CD4-positive, alpha-beta T cell treated with Interleukin-15 for 1 hour (primary cell): ENCODE results near the gene NACC1.
A peak's percentile ranks its signal among the peaks of the same experiment; 100 is the strongest.

ENCODE experiments used
- DNase-seq: peaks from one replicate; pipeline ENCODE4 v3.0.0-alpha.2; 2020

NACC1 gene

GRCh38 chr19:13089139-13089856 is 28.8 kb upstream of the NACC1 start:
- no peak for DNase-seq

DNA sequence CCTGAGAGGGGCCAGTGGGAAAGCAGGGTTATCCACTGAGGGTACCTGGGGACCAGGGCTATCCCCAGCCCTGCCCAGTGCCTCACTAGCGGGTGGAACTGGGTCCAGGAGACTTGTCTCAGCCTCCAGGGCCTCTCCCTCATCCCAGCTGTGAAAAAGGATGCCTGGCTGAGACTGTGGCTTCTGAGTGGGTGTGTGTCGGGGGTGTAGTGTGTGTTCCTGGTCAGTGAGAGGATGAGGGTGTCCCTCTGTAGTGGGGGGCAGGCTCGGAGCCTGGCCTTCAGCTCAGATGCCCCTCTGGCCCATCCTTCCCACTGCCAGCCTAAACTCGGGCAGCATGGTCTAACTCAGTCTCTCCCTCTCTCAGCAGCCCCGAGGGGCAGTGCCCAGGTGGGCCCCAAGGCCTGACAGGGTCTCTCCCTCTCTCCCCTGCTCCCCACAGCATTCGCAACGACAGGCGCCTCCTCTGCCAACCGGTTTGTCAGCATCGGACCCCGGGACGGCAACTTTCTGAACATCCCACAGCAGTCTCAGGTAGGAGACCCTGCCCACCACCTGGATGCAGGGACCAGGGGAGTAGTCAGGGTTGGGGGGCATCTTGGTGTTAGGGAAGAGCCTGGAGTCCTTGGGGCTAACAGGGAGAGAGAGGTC is 28.1 kb upstream of the NACC1 start:
- DNase-seq, result no peak

GRCh38 chr19:13090511-13091231 is 27.4 kb upstream of the NACC1 start:
- DNase-seq, result no peak

GRCh38 chr19:13091400-13092157 is 26.5 kb upstream of the NACC1 start:
- DNase-seq, result no peak

DNA sequence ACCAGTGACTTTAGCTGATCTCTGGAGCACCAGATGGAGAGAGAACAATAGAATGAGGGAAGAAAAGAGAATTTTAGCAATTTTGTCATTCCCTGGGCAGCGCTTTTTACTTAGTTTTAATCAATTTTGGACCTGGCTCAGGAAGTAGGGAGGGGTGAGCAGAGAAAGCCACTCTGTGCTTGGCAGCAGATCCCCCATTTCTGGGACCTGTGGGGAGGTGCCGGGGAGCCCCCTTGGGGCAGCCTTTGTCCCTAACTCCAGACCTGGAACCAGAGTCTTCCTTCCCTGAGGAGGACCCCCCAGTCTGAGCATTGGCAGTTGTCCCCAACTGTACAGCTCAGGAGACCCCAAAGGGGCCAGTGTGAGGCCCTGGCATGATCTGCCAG is 25.9 kb upstream of the NACC1 start:
- no peak for DNase-seq

- DNase-seq, result no peak
Observed at GRCh38 chr19:13092606-13093235, 25.3 kb upstream of the NACC1 start.

DNA sequence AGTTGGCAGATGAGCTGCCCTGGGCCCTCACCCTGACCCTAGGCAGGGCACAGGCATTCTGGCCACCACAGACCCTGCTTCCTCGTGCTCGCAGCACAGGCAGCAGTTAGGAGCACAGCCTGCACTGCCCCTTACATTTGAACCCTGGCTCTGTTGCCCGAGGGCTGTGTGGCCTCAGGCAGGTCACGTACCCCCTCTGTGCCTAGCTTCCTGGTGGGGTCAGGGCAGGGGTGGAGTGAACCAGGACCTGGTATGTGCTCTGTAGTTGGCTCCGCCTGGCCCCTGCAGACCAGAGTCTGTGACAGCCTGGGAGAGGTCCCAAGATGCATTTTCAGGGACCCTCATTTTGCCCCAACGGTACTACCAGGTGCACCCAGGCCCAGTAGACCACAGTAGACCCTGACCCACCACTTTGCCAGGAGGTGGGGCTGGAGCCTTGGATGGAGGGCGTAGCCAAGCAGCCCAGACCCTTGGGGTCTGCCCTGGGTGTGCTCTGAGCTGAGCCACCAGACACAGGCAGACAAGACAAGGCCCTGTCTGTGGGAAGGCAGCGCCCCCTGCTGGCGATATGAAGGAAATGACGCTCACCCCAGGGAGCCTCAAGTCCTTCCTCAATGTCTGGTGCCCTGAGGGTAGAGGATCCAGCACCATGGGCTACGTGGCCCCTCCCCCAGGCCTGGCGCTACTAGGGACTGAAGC is 24.5 kb upstream of the NACC1 start:
- DNase-seq, result peak; percentile 85

- DNase-seq, result no peak
Observed at GRCh38 chr19:13094106-13094504, 24.0 kb upstream of the NACC1 start.

DNA sequence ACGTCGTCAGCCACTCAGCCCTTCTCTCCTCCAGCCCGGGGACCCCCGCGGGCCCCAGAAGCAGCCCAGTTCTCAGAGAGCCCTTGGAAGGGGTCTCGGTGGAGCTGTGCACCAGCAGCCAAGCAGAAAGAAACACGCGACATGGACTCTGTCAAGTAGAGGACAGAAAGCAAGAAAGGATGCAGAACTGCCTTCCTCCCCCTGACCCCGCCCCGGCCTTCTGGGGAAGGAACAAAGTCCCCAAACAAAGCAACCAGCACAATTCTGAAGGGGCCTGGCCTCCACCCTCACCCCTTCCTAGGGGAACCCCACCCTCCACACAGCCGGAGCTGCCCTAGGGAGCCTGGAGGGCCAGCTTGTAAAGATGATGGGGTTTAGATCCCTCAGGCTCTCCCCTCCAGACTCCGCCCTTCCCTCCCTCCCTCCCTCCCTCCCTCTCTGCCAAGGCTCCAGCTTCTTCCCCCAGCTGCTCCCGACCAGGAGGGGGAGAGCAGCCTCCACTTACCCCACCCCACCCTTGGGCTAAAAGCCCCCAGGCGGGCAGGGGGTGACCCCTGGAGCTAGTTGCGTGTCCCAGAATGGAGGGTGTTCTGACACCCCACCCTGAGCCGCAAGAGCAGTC is 23.2 kb upstream of the NACC1 start:
- peak; percentile 50 for DNase-seq

GRCh38 chr19:13095393-13095784 is 22.7 kb upstream of the NACC1 start:
- peak; percentile 58 for DNase-seq

GRCh38 chr19:13095934-13096927 is 21.8 kb upstream of the NACC1 start:
- DNase-seq, result peak; percentile 43

DNA sequence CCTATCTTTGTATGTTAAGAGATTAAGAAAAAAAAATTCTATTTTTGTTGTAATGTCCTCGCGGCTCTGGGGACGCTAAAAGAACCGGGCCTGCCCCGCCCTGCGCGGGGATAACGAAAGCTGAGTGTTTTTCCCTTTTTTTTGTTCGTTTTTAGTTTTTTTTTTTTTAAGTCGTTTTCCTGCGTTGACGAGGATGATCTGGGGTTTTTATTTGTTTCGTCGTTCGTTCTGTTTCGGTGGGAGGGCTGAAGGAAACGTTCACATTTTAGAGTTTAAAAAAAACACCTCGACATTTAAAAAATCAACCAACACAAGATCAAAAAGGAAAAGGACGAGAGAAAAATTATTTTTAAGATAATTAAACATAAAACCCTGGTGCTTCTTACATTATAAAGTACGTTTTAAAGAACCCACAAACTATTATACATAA is 21.0 kb upstream of the NACC1 start:
- no peak for DNase-seq

DNA sequence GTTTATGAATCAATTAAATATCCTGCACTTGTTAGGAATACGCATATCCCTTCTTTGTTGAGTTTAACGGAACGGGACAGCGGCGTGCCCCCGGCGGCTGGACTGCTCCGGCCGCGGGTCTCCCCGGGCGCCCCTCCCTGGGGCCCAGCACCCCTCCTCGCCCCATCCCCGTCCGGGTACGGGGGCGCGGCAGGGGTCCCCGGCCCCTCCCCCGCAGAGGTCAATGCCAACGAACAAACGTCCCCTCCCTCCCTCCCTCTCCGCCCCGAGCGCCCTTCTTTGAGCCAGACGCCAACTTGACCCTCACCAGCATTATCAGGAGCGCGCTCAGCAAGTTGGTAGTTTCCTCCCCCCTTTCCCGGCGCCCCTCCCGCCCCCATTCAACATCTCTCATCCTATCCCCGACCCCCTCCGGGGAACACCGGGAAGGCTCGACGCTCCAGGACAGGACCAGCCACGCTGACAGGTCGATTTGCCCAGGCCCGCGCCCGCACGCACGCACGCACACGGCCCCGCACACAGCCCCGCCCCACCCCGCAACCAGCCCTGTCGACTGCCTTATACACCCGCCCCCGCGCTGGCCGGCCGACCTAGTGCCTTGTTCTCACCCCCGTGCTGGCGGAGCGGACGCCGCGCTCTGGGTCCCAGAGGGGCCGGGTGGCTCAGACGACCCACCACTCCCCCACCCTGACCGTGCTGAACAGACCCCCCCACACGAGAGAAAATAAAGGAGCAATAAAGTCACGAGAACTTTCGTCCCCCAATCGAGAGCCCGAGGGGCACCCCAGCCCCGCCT is 20.4 kb upstream of the NACC1 start:
- DNase-seq, result peak; percentile 40

GRCh38 chr19:13098277-13099072 is 19.6 kb upstream of the NACC1 start:
- DNase-seq, result peak; percentile 60

DNA sequence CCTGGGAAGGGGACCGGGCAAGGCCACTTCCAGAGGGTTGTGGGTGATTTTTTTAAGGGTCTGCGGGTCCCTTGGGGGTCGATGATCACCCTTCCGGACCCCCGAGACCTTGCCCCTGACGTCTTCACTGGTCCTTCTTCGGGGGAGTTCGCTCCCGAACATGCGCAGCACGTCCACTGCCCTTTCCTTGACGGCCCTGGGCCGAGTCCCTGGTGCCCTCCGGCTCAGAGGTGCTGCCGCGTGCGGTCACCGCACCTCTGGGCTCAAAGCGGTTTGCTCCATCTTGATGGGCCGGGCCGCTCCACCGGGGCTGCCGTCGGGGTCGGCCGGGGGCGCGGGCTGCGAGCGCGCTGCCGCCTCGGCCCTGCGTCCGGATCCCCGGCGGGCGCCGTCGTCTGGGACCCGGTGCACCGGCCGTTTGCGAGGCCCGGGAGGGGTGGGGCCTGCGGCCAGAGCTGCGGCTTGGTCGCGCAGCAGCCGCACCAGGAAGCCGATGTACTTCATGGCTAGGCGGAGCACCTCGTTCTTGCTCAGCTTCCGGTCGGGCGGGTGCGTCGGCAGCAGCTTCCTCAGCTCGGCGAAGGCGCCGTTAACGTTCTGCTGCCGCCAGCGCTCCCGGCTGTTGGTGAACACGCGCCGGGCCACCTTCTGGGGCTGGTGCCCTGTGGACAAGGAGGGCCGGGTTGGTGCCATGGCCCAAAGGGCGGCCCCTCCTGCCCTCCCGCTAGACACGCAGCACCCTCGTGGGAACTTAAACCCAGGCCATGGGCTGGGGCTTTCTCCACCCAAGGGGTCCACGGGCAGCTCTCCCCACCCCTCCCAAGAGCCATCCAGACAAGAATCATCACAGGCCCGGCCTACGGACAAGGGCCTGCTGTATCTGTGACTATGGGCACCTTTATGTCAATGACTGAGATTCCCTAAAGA is 18.7 kb upstream of the NACC1 start:
- DNase-seq, result peak; percentile 86

- peak; percentile 81 for DNase-seq
Observed at GRCh38 chr19:13100031-13100588, 18.0 kb upstream of the NACC1 start.
